Chondrocyte (in vitro differentiated cells): Measurements from ENCODE around the gene ACVR1. TPM values are rescaled to one million over a fixed set of nuclear protein-coding genes. Genes with fewer than 3 reads are reported as not detected.

ENCODE experiments used
- DNase-seq: peaks from one replicate; pipeline ENCODE4 v3.0.0; 2021; ENCODE audit warnings: mixed read lengths, low spot score
- H3K27ac Mint-ChIP-seq: one replicate; pipeline ENCODE4 v1.8.0; 2021; ENCODE audit warnings: mild to moderate bottlenecking, moderate library complexity, mixed read lengths; ENCODE audit not compliant: unreplicated experiment
- H3K27me3 Mint-ChIP-seq: 2 replicates; pipeline ENCODE4 v1.8.0; 2021; ENCODE audit warnings: low read depth, mixed read lengths
- H3K36me3 Mint-ChIP-seq: 2 replicates; pipeline ENCODE4 v1.8.0; 2021; ENCODE audit warnings: low read depth, mixed read lengths
- H3K4me1 Mint-ChIP-seq: 2 replicates; pipeline ENCODE4 v1.8.0; 2021; ENCODE audit warnings: low read depth, mild to moderate bottlenecking, mixed read lengths
- H3K4me3 Mint-ChIP-seq: one replicate; pipeline ENCODE4 v1.8.0; 2021; ENCODE audit warnings: mild to moderate bottlenecking, moderate library complexity, mixed read lengths; ENCODE audit not compliant: unreplicated experiment
- H3K9me3 Mint-ChIP-seq: 2 replicates; pipeline ENCODE4 v1.8.0; 2021; ENCODE audit warnings: low read depth, mixed read lengths
- total RNA-seq: library from RNA; stranded (reverse); gene quantifications from 3 replicates; pipeline ENCODE4 v1.2.1, GENCODE V29; 2021
- TF ChIP-seq, protein P1 (sequence below): fragments of 200-600 bp; sonication (generic); IDR thresholded peaks from 2 replicates; pipeline ENCODE4 v1.5.0; 2021; ENCODE audit warnings: antibody characterized with exemption, mild to moderate bottlenecking, moderate library complexity

ACVR1 gene
- total RNA-seq, 1 donor from 2014 or later = 81.7 TPM

DNA sequence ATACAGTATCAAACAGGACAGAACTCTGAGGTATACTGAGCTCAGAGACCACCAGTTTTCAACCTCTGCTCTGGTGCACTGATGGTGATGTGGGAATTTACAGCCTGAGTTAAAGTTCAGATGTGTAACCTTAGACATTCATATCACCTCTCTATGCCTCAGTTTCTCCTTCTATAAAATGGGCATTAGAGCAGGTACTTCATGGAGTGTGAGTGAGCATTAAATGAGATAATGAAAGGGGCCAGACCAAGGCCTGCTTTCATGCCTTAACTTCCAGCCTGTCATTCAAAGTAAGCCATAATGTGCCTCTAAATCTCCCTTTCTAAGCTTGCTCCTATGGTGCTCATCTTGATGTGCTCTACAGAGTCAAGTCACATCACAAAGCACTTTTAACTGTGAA, 8.4 kb downstream of the ACVR1 start:
- DNase-seq = no peak
- Mint-ChIP-seq H3K27me3 (no peaks in the 10 kb centered on the region), H3K36me3 (no peaks in the 10 kb centered on the region), H3K4me3 (no peak overlapping the region), H3K9me3 (no peaks in the 10 kb centered on the region), H3K4me1 (peaks cover 73% of the 10 kb centered on the region), H3K27ac (no peak overlapping the region)
- TF ChIP-seq, protein P1, sequence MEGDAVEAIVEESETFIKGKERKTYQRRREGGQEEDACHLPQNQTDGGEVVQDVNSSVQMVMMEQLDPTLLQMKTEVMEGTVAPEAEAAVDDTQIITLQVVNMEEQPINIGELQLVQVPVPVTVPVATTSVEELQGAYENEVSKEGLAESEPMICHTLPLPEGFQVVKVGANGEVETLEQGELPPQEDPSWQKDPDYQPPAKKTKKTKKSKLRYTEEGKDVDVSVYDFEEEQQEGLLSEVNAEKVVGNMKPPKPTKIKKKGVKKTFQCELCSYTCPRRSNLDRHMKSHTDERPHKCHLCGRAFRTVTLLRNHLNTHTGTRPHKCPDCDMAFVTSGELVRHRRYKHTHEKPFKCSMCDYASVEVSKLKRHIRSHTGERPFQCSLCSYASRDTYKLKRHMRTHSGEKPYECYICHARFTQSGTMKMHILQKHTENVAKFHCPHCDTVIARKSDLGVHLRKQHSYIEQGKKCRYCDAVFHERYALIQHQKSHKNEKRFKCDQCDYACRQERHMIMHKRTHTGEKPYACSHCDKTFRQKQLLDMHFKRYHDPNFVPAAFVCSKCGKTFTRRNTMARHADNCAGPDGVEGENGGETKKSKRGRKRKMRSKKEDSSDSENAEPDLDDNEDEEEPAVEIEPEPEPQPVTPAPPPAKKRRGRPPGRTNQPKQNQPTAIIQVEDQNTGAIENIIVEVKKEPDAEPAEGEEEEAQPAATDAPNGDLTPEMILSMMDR = no peak

DNA sequence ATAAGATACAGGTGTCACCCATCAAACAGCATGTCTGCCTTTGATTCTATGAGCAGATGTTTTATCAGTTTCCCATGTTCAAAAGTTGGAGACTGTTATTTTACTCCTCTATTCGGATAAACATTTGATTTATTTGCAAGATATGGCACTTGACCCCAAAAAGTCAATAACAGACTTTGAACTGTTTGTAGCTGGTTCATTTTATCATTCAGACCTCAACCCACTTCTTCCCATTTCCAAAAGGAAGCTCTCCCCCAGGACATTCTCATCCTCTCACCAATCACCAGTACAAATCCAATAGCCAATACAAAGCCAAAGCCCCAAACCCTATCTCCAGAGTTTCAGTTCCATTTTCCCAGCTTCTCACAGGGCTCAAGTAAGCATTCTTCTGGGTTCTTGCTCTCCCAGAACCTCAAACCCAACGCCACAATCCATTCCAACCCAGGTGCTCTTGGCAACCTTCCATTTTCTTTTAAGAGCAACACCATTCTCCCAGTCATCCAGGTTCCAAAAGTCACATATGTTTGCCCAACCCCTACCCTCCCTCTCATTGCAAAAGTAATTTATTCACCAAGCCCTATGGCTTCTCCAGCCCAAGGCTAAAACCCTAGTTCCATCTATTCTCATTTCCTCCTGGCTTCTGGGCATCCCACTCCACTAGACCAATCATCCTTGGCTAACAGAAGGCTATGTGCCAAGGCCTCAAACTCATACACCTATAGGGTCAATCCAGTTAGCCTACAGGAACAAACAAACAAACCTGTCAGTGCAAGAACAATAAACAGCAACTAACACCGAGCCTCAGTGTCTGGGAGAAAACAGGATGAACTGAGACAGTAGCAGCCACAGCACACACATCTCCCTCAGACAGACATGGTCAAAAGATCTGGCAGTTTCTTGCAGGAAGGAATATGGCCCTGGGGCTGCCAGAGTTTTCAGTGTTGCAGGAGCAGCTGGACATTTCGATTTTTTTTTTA, 9.2 kb downstream of the ACVR1 start:
- H3K27me3 Mint-ChIP-seq = no peaks in the 10 kb centered on the region
- H3K27ac Mint-ChIP-seq = peak overlapping the region; percentile 90
- no peaks in the 10 kb centered on the region for H3K36me3 Mint-ChIP-seq
- peaks cover 65% of the 10 kb centered on the region for H3K4me1 Mint-ChIP-seq
- H3K4me3 Mint-ChIP-seq = peak overlapping the region; percentile 5
- no peak for DNase-seq
- TF ChIP-seq, protein P1 = no peak
- H3K9me3 Mint-ChIP-seq = no peaks in the 10 kb centered on the region

- Mint-ChIP-seq H3K27ac (peak overlapping the region; percentile 90), H3K4me1 (peaks cover 58% of the 10 kb centered on the region), H3K36me3 (no peaks in the 10 kb centered on the region), H3K27me3 (no peaks in the 10 kb centered on the region), H3K4me3 (no peak overlapping the region), H3K9me3 (no peaks in the 10 kb centered on the region)
- TF ChIP-seq, protein P1 = no peak
- DNase-seq = no peak
These were observed 9.9 kb downstream of the ACVR1 start for GRCh38 chr2:157866202-157866601.

DNA sequence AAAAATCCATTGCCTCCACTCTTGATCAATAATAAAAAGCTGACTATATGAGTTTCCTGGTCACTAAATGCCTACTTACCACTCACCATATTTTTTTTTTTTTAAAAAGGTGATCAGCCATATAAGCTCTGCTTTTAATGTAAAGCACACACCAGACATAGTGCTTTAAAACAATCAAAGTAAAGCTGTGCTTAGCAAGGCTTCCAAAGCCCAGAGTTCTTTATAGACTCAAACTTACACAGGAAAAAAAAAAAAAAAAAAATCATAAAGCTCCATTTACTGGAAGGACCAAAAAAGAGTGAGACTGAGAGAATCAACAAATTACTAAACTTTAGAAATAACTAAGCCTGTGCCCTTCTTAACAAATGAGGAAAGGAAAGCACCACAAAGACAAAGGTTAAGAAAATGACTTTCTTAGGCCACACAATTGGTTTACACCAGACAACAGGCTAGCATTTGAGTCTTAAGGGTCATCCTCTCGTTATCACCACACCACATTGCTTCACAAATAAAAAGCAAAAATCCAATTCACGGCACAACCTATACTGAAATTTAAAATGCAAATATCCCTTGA, 11.2 kb downstream of the ACVR1 start:
- Mint-ChIP-seq H3K27me3 (no peaks in the 10 kb centered on the region), H3K36me3 (no peaks in the 10 kb centered on the region), H3K4me1 (peaks cover 45% of the 10 kb centered on the region), H3K4me3 (no peak overlapping the region), H3K9me3 (no peaks in the 10 kb centered on the region), H3K27ac (peak overlapping the region; percentile 42)
- DNase-seq = no peak
- TF ChIP-seq, protein P1 = no peak

- DNase-seq = no peak
- Mint-ChIP-seq H3K4me1 (peaks cover 41% of the 10 kb centered on the region), H3K9me3 (no peaks in the 10 kb centered on the region), H3K36me3 (peaks cover 4% of the 10 kb centered on the region), H3K27ac (no peak overlapping the region), H3K4me3 (no peak overlapping the region), H3K27me3 (no peaks in the 10 kb centered on the region)
- TF ChIP-seq, protein P1 = no peak
These were observed 17.3 kb downstream of the ACVR1 start for GRCh38 chr2:157858846-157859245.
